Osteoblast (primary cell): ENCODE measurements around the gene HJURP. TPM values are rescaled to one million over a fixed set of nuclear protein-coding genes. Genes with fewer than 3 reads are reported as not detected.

ENCODE experiments used
- DNase-seq: peaks from one replicate; pipeline ENCODE4 v3.0.0; 2011; ENCODE audit warnings: low spot score, mixed read lengths; ENCODE audit not compliant: insufficient read length; ENCODE audit errors: missing footprints
- H2AFZ ChIP-seq: 2 replicates; pipeline ENCODE4 v1.6.0; 2011; ENCODE audit warnings: mild to moderate bottlenecking, low read length
- H3K27ac ChIP-seq: 2 replicates; pipeline ENCODE4 v1.5.1; 2011; ENCODE audit warnings: mild to moderate bottlenecking, low read depth, low read length, moderate library complexity
- H3K27me3 ChIP-seq: 2 replicates; pipeline ENCODE4 v1.6.0; 2012; ENCODE audit warnings: mild to moderate bottlenecking, control low read depth, inconsistent platforms, low read length, moderate library complexity; ENCODE audit not compliant: insufficient read depth
- H3K36me3 ChIP-seq: 2 replicates; pipeline ENCODE4 v1.5.1; 2011; ENCODE audit warnings: mild to moderate bottlenecking, low read length, control low read depth, moderate library complexity; ENCODE audit not compliant: insufficient read depth
- H3K4me1 ChIP-seq: 2 replicates; pipeline ENCODE4 v1.5.1; 2011; ENCODE audit warnings: mild to moderate bottlenecking, low read length, control low read depth, moderate library complexity; ENCODE audit not compliant: insufficient read depth
- H3K4me2 ChIP-seq: 2 replicates; pipeline ENCODE4 v1.6.0; 2011; ENCODE audit warnings: mild to moderate bottlenecking, low read length; ENCODE audit not compliant: insufficient read depth
- H3K4me3 ChIP-seq: fragments of 200-600 bp; sonication (generic); 3 replicates; pipeline ENCODE4 v1.5.1; 2012; ENCODE audit warnings: mild to moderate bottlenecking, low read length, inconsistent platforms; ENCODE audit not compliant: insufficient read depth
- H3K79me2 ChIP-seq: 2 replicates; pipeline ENCODE4 v1.6.0; 2012; ENCODE audit warnings: mild to moderate bottlenecking, low read length, control low read depth, inconsistent platforms; ENCODE audit not compliant: insufficient read depth
- H3K9me3 ChIP-seq: 2 replicates; pipeline ENCODE4 v1.5.1; 2011; ENCODE audit warnings: low read depth, low read length, control low read depth
- H4K20me1 ChIP-seq: 2 replicates; pipeline ENCODE4 v1.6.0; 2012; ENCODE audit warnings: mild to moderate bottlenecking, low read length, control low read depth; ENCODE audit not compliant: insufficient read depth
- CTCF ChIP-seq: IDR thresholded peaks from 2 replicates; pipeline ENCODE4 v1.5.1; 2011; ENCODE audit warnings: mild to moderate bottlenecking, low read depth, low read length, moderate library complexity; ENCODE audit errors: extremely low read depth
- total RNA-seq: library from RNA; depleted of rRNA; stranded (reverse); fragments of >200 nt; gene quantifications from 2 replicates; pipeline ENCODE4 v1.2.3, GENCODE V29; 2012

Gene HJURP
- total RNA-seq, 1 donor, result 2.9 TPM

GRCh38 chr2:233828546-233829192 lies 25.7 kb downstream of the HJURP start:
- no peak overlapping the region for H2AFZ ChIP-seq

GRCh38 chr2:233824373-233824772 lies 30.0 kb downstream of the HJURP start:
- Histone ChIP-seq H3K79me2 (no peaks in the 10 kb centered on the region), H3K27me3 (peaks cover 3% of the 10 kb centered on the region), H3K36me3 (no peaks in the 10 kb centered on the region), H3K4me3 (no peak overlapping the region), H3K4me1 (no peaks in the 10 kb centered on the region), H3K27ac (no peak overlapping the region), H4K20me1 (no peaks in the 10 kb centered on the region), H3K9me3 (no peaks in the 10 kb centered on the region), H3K4me2 (no peak overlapping the region), H2AFZ (no peak overlapping the region)
- TF ChIP-seq CTCF, result no peak
- DNase-seq, result peak; percentile 67

More at GRCh38 chr2:233828546-233829192, 25.7 kb downstream of the HJURP start:
- peaks cover 4% of the 10 kb centered on the region for H3K4me1 ChIP-seq
- peak; percentile 25 for DNase-seq
- H3K4me2 ChIP-seq, result no peak overlapping the region
- no peak overlapping the region for H3K4me3 ChIP-seq
- no peaks in the 10 kb centered on the region for H3K27me3 ChIP-seq
- H4K20me1 ChIP-seq, result no peaks in the 10 kb centered on the region
- no peak for TF ChIP-seq CTCF
- no peaks in the 10 kb centered on the region for H3K36me3 ChIP-seq
- no peaks in the 10 kb centered on the region for H3K79me2 ChIP-seq
- no peaks in the 10 kb centered on the region for H3K9me3 ChIP-seq
- no peak overlapping the region for H3K27ac ChIP-seq

- no peak overlapping the region for H3K4me2 ChIP-seq
- no peak overlapping the region for H3K4me3 ChIP-seq
- no peaks in the 10 kb centered on the region for H4K20me1 ChIP-seq
- TF ChIP-seq CTCF, result no peak
- H2AFZ ChIP-seq, result no peak overlapping the region
- peaks cover 3% of the 10 kb centered on the region for H3K27me3 ChIP-seq
- no peak overlapping the region for H3K27ac ChIP-seq
- no peak for DNase-seq
- no peaks in the 10 kb centered on the region for H3K36me3 ChIP-seq
- H3K9me3 ChIP-seq, result no peaks in the 10 kb centered on the region
- no peaks in the 10 kb centered on the region for H3K79me2 ChIP-seq
- no peaks in the 10 kb centered on the region for H3K4me1 ChIP-seq
Measured at GRCh38 chr2:233823731-233824121, 30.6 kb downstream of the HJURP start.

- H3K27ac ChIP-seq, result no peak overlapping the region
Measured at GRCh38 chr2:233822781-233823730, 31.3 kb downstream of the HJURP start.

More at GRCh38 chr2:233822781-233823730, 31.3 kb downstream of the HJURP start:
- no peaks in the 10 kb centered on the region for H3K36me3 ChIP-seq
- no peak overlapping the region for H2AFZ ChIP-seq
- peaks cover 3% of the 10 kb centered on the region for H3K27me3 ChIP-seq
- no peaks in the 10 kb centered on the region for H3K9me3 ChIP-seq
- H4K20me1 ChIP-seq, result no peaks in the 10 kb centered on the region
- H3K4me3 ChIP-seq, result no peak overlapping the region
- no peak overlapping the region for H3K4me2 ChIP-seq
- H3K4me1 ChIP-seq, result no peaks in the 10 kb centered on the region
- peak; percentile 66 for DNase-seq
- H3K79me2 ChIP-seq, result no peaks in the 10 kb centered on the region
- no peak for TF ChIP-seq CTCF
